Esophagus squamous epithelium (tissue), 4 donors: ENCODE measurements around the gene SSTR3.

Experiments used
- CTCF ChIP-seq, 6 experiments: fragments of 450-650 bp in 4 of 6; fragments of 200-600 bp in 2 of 6; sonication (generic) in 2 of 6; IDR thresholded peaks; one replicate each; pipeline ENCODE4 v1.5.1; 2016 to 2019; ENCODE audit warnings: antibody characterized with exemption in 6 of 6, mild to moderate bottlenecking in 4 of 6, moderate library complexity in 4 of 6
- POLR2A ChIP-seq, 4 donors: fragments of 450-650 bp; IDR thresholded peaks; one replicate each; pipeline ENCODE4 v1.6.1; 2017; ENCODE audit warnings: antibody characterized with exemption in 4 of 4, mild to moderate bottlenecking in 4 of 4, moderate library complexity in 3 of 4

- TF ChIP-seq CTCF (IDR thresholded peaks at IDR 0.05) (no peak), POLR2A (IDR thresholded peaks at IDR 0.05) (no peak)
These were observed 42.6 kb upstream of the SSTR3 start for GRCh38 chr22:37254867-37255233.
